Measurements from ENCODE around the gene STK24.

Gene STK24

DNA sequence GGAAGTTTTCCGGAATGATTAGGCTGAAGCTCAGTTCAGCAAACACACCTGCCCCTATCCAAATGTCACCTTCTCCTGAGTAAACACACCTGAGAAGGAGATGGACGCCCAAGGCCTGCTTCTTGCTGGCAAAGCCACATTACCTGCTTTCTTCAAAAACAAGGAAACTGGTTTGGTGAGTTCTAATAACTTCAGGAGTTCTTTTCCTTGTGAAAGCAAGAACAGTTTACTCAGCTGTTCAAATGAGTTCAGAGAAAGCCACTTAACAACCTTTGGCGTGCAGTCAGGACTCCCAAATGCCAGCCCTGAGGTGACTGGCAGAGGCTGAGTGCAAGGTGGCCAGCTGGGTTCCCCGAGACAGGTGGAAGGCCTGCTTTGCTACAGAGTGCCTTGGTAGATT is 160.5 kb downstream of the STK24 start:
- peak overlapping the region; percentile 98 for H3K27ac ChIP-seq
- TF ChIP-seq CTCF (conservative IDR thresholded peaks at IDR 0.05), result no peak

GRCh38 chr13:98415326-98416070 is 161.4 kb downstream of the STK24 start:
- no peak for TF ChIP-seq CTCF (conservative IDR thresholded peaks at IDR 0.05)
- H3K27ac ChIP-seq, result peak overlapping the region; percentile 98

GRCh38 chr13:98413796-98414195 is 163.1 kb downstream of the STK24 start:
- H3K27ac ChIP-seq, result peak overlapping the region; percentile 98
- TF ChIP-seq CTCF (conservative IDR thresholded peaks at IDR 0.05), result no peak

DNA sequence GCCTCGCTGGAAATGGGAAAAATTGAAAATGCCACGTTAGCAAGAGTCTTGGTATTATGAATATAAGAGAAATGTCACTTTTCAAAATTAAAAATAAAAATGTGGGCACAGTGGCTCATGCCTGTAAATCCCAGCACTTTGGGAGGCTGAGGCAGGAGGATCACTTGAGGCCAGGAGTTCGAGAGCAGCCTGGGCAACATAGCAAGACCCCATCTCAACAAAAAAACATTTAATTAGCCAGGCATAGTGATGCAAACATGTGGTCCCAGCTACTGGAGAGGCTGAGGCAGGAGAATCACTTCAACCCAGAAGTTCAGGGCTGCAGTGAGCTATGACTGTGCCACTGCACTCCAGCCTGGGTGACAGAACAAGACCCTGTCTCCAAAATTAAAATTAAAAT is 163.6 kb downstream of the STK24 start:
- peak overlapping the region; percentile 98 for H3K27ac ChIP-seq

GRCh38 chr13:98411617-98412265 is 165.2 kb downstream of the STK24 start:
- H3K27ac ChIP-seq, result peak overlapping the region; percentile 98; the same call in 1 of the 2 replicates
- TF ChIP-seq CTCF (conservative IDR thresholded peaks at IDR 0.05), result no peak

GRCh38 chr13:98411013-98411412 is 165.9 kb downstream of the STK24 start:
- peak overlapping the region; percentile 98; the same call in 1 of the 2 replicates for H3K27ac ChIP-seq
- TF ChIP-seq CTCF (conservative IDR thresholded peaks at IDR 0.05), result no peak

DNA sequence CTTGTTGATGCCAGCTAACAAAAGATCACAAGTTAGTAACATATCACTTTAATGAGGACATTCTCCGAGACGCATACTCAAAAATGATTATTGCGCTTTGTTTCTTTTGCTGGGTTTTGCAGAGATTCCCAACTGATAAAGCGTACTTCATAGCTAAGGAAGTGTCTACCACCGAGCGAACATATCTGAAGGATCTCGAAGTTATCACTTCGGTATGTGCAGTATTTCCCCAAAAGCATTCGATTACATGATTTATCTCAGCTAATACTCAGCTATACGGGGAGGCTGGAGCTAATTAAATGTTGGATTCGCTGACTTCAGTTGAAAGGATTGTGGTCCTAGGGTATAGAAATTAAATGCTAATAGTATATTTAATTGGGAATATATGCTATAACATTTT is 166.3 kb downstream of the STK24 start:
- no peak overlapping the region for H3K27ac ChIP-seq
- TF ChIP-seq CTCF (conservative IDR thresholded peaks at IDR 0.05), result no peak

- TF ChIP-seq CTCF (conservative IDR thresholded peaks at IDR 0.05), result no peak
- H3K27ac ChIP-seq, result no peak overlapping the region
Measured at GRCh38 chr13:98409281-98409680, 167.6 kb downstream of the STK24 start.

Data from VCaP (cell line).